CD4-positive, CD25-positive, alpha-beta regulatory T cell (primary cell): Measurements from ENCODE around the gene DOCK8. TPM values are rescaled to one million over a fixed set of nuclear protein-coding genes. Genes with fewer than 3 reads are reported as not detected.

Experiments
- ATAC-seq, 2 donors: fragments of 150-1000 bp; cut with Tn5 transposase; one replicate each; pipeline ENCODE4 v1.10.0; 2021; ENCODE audit warnings: low read depth in 2 of 2, moderate number of reproducible peaks in 2 of 2, moderate library complexity in 1 of 2
- DNase-seq, 3 donors: peaks; one replicate each; pipeline versions ENCODE4 v3.0.0 to v3.0.0-alpha.2; 2012 to 2022; ENCODE audit warnings: mixed read lengths in 1 of 3
- H3K27ac ChIP-seq: one replicate; pipeline ENCODE4 v1.7.0; 2013; ENCODE audit warnings: mild to moderate bottlenecking, low read length; ENCODE audit not compliant: insufficient read depth, poor library complexity, severe bottlenecking
- H3K27me3 ChIP-seq: one replicate; pipeline ENCODE4 v1.7.0; 2013; ENCODE audit warnings: low read length; ENCODE audit not compliant: control insufficient read depth, insufficient read depth
- H3K36me3 ChIP-seq: one replicate; pipeline ENCODE4 v1.7.0; 2013; ENCODE audit warnings: mild to moderate bottlenecking, low read length, moderate library complexity; ENCODE audit not compliant: control insufficient read depth, insufficient read depth
- H3K4me1 ChIP-seq: 2 replicates; pipeline ENCODE4 v1.7.0; 2013; ENCODE audit warnings: mild to moderate bottlenecking, low read length; ENCODE audit not compliant: insufficient read depth, control insufficient read depth, poor library complexity, severe bottlenecking
- H3K4me3 ChIP-seq: one replicate; pipeline ENCODE4 v1.7.0; 2013; ENCODE audit warnings: low read depth, mild to moderate bottlenecking, low read length, moderate library complexity
- H3K9me3 ChIP-seq, 2 experiments: 1 replicate in 1 of 2; 2 replicates in 1 of 2; pipeline ENCODE4 v1.7.0; 2013; ENCODE audit warnings: low read length in 2 of 2, mild to moderate bottlenecking in 1 of 2, moderate library complexity in 1 of 2; ENCODE audit not compliant: control insufficient read depth in 2 of 2
- H3K27ac Mint-ChIP-seq, 3 donors: one replicate each; pipeline ENCODE4 v1.8.0; 2020 to 2022; ENCODE audit warnings: mild to moderate bottlenecking in 3 of 3, mixed read lengths in 3 of 3, moderate library complexity in 2 of 3
- H3K27me3 Mint-ChIP-seq: one replicate; pipeline ENCODE4 v1.8.0; 2022; ENCODE audit warnings: mild to moderate bottlenecking, mixed read lengths
- H3K36me3 Mint-ChIP-seq: one replicate; pipeline ENCODE4 v1.8.0; 2020; ENCODE audit warnings: mixed read lengths
- H3K4me1 Mint-ChIP-seq, 4 donors: one replicate each; pipeline ENCODE4 v1.8.0; 2020 to 2022; ENCODE audit warnings: mixed read lengths in 4 of 4, mild to moderate bottlenecking in 1 of 4
- H3K4me3 Mint-ChIP-seq, 4 donors: one replicate each; pipeline ENCODE4 v1.8.0; 2020 to 2022; ENCODE audit warnings: mild to moderate bottlenecking in 4 of 4, mixed read lengths in 4 of 4, moderate library complexity in 3 of 4
- H3K9me3 Mint-ChIP-seq, 7 donors: one replicate each; pipeline ENCODE4 v1.8.0; 2020 to 2022; ENCODE audit warnings: mixed read lengths in 7 of 7, mild to moderate bottlenecking in 3 of 7, moderate library complexity in 2 of 7
- polyA plus RNA-seq, 4 donors: library from polyadenylated mRNA; unstranded; fragments of 300-500 nt; fragmentation: Illumina TruSeq; gene quantifications; one replicate each; pipeline ENCODE4 v1.2.3, GENCODE V29; 2021
- total RNA-seq: library from RNA; stranded (reverse); gene quantifications from one replicate; pipeline ENCODE4 v1.2.3, GENCODE V29; 2022

DOCK8 gene
- total and polyA plus RNA-seq, 5 donors from 2014 or later = 51.8 to 219 (median 54.4) TPM

GRCh38 chr9:431701-432100 lies 217.0 kb downstream of the DOCK8 start:
- no peak overlapping the region for H3K4me3 Mint-ChIP-seq
- Histone ChIP-seq H3K4me3 (no peak overlapping the region), H3K9me3 (no peaks in the 10 kb centered on the region), H3K4me1 (no peaks in the 10 kb centered on the region), H3K27ac (no peak overlapping the region), H3K27me3 (no peaks in the 10 kb centered on the region), H3K36me3 (peaks cover 99% of the 10 kb centered on the region)
- H3K9me3 Mint-ChIP-seq = no peaks in the 10 kb centered on the region
- no peak for ATAC-seq
- peaks cover 63% of the 10 kb centered on the region for H3K36me3 Mint-ChIP-seq
- peaks cover 0 to 7% (median 2%) of the 10 kb centered on the region in 4 donors for H3K4me1 Mint-ChIP-seq
- H3K27me3 Mint-ChIP-seq = no peaks in the 10 kb centered on the region
- no peak overlapping the region for H3K27ac Mint-ChIP-seq
- no peak for DNase-seq

- H3K4me3 Mint-ChIP-seq = no peak overlapping the region
- H3K27me3 Mint-ChIP-seq = no peaks in the 10 kb centered on the region
- H3K36me3 ChIP-seq = peaks cover 99% of the 10 kb centered on the region
- H3K9me3 Mint-ChIP-seq = no peaks in the 10 kb centered on the region
- H3K4me1 ChIP-seq = no peaks in the 10 kb centered on the region
- no peaks in the 10 kb centered on the region for H3K27me3 ChIP-seq
- peaks cover 64% of the 10 kb centered on the region for H3K36me3 Mint-ChIP-seq
- no peak overlapping the region for H3K27ac ChIP-seq
- no peak overlapping the region for H3K4me3 ChIP-seq
- no peak overlapping the region for H3K27ac Mint-ChIP-seq
- peaks cover 0 to 7% (median 2%) of the 10 kb centered on the region in 4 donors for H3K4me1 Mint-ChIP-seq
- DNase-seq = no peak
- ATAC-seq = no peak
- no peaks in the 10 kb centered on the region for H3K9me3 ChIP-seq
Measured at GRCh38 chr9:436482-436881, 221.8 kb downstream of the DOCK8 start.

GRCh38 chr9:437066-437465 lies 222.4 kb downstream of the DOCK8 start:
- H3K27me3 ChIP-seq = no peaks in the 10 kb centered on the region
- ATAC-seq = no peak
- no peaks in the 10 kb centered on the region for H3K27me3 Mint-ChIP-seq
- no peak overlapping the region for H3K4me3 ChIP-seq
- H3K27ac Mint-ChIP-seq = peak overlapping the region in 1 of 3 donors; percentile 9
- no peaks in the 10 kb centered on the region for H3K9me3 ChIP-seq
- H3K9me3 Mint-ChIP-seq = no peaks in the 10 kb centered on the region
- H3K36me3 Mint-ChIP-seq = peaks cover 60% of the 10 kb centered on the region
- H3K4me3 Mint-ChIP-seq = no peak overlapping the region
- peaks cover 99% of the 10 kb centered on the region for H3K36me3 ChIP-seq
- no peak for DNase-seq
- H3K4me1 ChIP-seq = no peaks in the 10 kb centered on the region
- H3K27ac ChIP-seq = no peak overlapping the region
- peaks cover 0 to 7% (median 2%) of the 10 kb centered on the region in 4 donors for H3K4me1 Mint-ChIP-seq

- Mint-ChIP-seq H3K9me3 (no peaks in the 10 kb centered on the region), H3K4me1 (peaks cover 0 to 6% (median 2%) of the 10 kb centered on the region in 4 donors), H3K27me3 (no peaks in the 10 kb centered on the region), H3K36me3 (peaks cover 60% of the 10 kb centered on the region), H3K27ac (peak overlapping the region in 1 of 3 donors; percentile 9), H3K4me3 (no peak overlapping the region)
- no peaks in the 10 kb centered on the region for H3K27me3 ChIP-seq
- no peaks in the 10 kb centered on the region for H3K9me3 ChIP-seq
- DNase-seq (no peak), ATAC-seq (no peak)
- peaks cover 99% of the 10 kb centered on the region for H3K36me3 ChIP-seq
- H3K27ac ChIP-seq = no peak overlapping the region
- H3K4me1 ChIP-seq = no peaks in the 10 kb centered on the region
- no peak overlapping the region for H3K4me3 ChIP-seq
Measured at GRCh38 chr9:437574-438001, 222.9 kb downstream of the DOCK8 start.

GRCh38 chr9:438066-438465 lies 223.4 kb downstream of the DOCK8 start:
- no peak for ATAC-seq
- H3K4me1 ChIP-seq = no peaks in the 10 kb centered on the region
- no peaks in the 10 kb centered on the region for H3K27me3 ChIP-seq
- H3K36me3 ChIP-seq = peaks cover 99% of the 10 kb centered on the region
- Mint-ChIP-seq H3K9me3 (no peaks in the 10 kb centered on the region), H3K27me3 (no peaks in the 10 kb centered on the region), H3K4me3 (no peak overlapping the region), H3K36me3 (peaks cover 59% of the 10 kb centered on the region), H3K27ac (peak overlapping the region in 1 of 3 donors; percentile 2), H3K4me1 (peaks cover 0 to 4% (median 2%) of the 10 kb centered on the region in 4 donors)
- no peak overlapping the region for H3K4me3 ChIP-seq
- DNase-seq = no peak
- no peak overlapping the region for H3K27ac ChIP-seq
- H3K9me3 ChIP-seq = no peaks in the 10 kb centered on the region

GRCh38 chr9:438961-439768 lies 224.5 kb downstream of the DOCK8 start:
- Histone ChIP-seq H3K36me3 (peaks cover 99% of the 10 kb centered on the region), H3K9me3 (no peaks in the 10 kb centered on the region), H3K4me3 (no peak overlapping the region), H3K4me1 (no peaks in the 10 kb centered on the region), H3K27me3 (no peaks in the 10 kb centered on the region), H3K27ac (no peak overlapping the region)
- ATAC-seq (no peak), DNase-seq (no peak)
- Mint-ChIP-seq H3K27me3 (no peaks in the 10 kb centered on the region), H3K4me3 (peak overlapping the region in 1 of 4 donors; percentile 92), H3K4me1 (peaks cover 0 to 5% (median 4%) of the 10 kb centered on the region in 4 donors), H3K36me3 (peaks cover 54% of the 10 kb centered on the region), H3K27ac (no peak overlapping the region), H3K9me3 (no peaks in the 10 kb centered on the region)

- no peaks in the 10 kb centered on the region for H3K4me1 ChIP-seq
- H3K36me3 Mint-ChIP-seq = peaks cover 52% of the 10 kb centered on the region
- no peak overlapping the region for H3K4me3 Mint-ChIP-seq
- peak overlapping the region in 2 of 3 donors; percentile 14 to 58 for H3K27ac Mint-ChIP-seq
- H3K27me3 ChIP-seq = no peaks in the 10 kb centered on the region
- no peak overlapping the region for H3K27ac ChIP-seq
- no peaks in the 10 kb centered on the region for H3K9me3 ChIP-seq
- DNase-seq (no peak), ATAC-seq (no peak)
- peaks cover 5 to 7% (median 6%) of the 10 kb centered on the region in 4 donors for H3K4me1 Mint-ChIP-seq
- no peaks in the 10 kb centered on the region for H3K9me3 Mint-ChIP-seq
- no peak overlapping the region for H3K4me3 ChIP-seq
- no peaks in the 10 kb centered on the region for H3K27me3 Mint-ChIP-seq
- H3K36me3 ChIP-seq = peaks cover 99% of the 10 kb centered on the region
Measured at GRCh38 chr9:441126-441525, 226.5 kb downstream of the DOCK8 start.

GRCh38 chr9:444528-444927 lies 229.9 kb downstream of the DOCK8 start:
- no peak for ATAC-seq
- no peaks in the 10 kb centered on the region for H3K27me3 Mint-ChIP-seq
- Histone ChIP-seq H3K9me3 (no peaks in the 10 kb centered on the region), H3K27me3 (no peaks in the 10 kb centered on the region), H3K4me3 (no peak overlapping the region), H3K27ac (no peak overlapping the region), H3K36me3 (peaks cover 91% of the 10 kb centered on the region), H3K4me1 (peaks cover 16% of the 10 kb centered on the region)
- peaks cover 64% of the 10 kb centered on the region for H3K36me3 Mint-ChIP-seq
- H3K27ac Mint-ChIP-seq = no peak overlapping the region
- no peak for DNase-seq
- no peaks in the 10 kb centered on the region for H3K9me3 Mint-ChIP-seq
- no peak overlapping the region for H3K4me3 Mint-ChIP-seq
- H3K4me1 Mint-ChIP-seq = peaks cover 9 to 31% (median 19%) of the 10 kb centered on the region in 4 donors
